B cell (primary cell): ENCODE data around the gene UBE3C.

Experiments used
- CTCF ChIP-seq: fragments of 200-600 bp; IDR thresholded peaks from one replicate; pipeline ENCODE4 v1.8.0; 2022; ENCODE audit warnings: antibody characterized with exemption, mild to moderate bottlenecking
- EZH2 ChIP-seq: IDR thresholded peaks from 2 replicates; pipeline ENCODE4 v1.6.1; 2012; ENCODE audit warnings: borderline replicate concordance, low read depth, mild to moderate bottlenecking, moderate library complexity, low read length; ENCODE audit not compliant: insufficient read depth, poor library complexity, severe bottlenecking

DNA sequence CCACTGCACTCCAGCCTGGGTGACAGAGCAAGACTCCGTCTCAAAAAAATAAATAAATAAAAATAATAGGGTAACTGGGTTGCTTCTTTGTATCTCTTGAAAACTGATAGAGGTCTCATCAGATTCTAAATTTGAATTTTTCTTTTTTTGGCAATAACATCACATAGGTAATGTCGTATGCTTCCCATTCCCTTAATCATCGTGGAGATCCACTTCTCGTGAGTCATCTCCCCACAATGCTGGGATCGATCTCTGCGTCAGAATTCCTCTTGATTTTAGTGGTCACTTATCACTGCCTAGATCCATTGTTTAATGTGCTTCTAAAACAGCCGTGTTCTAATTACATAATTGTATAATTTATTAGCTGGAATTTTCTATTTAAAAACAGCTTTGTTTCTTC, 127.5 kb downstream of the UBE3C start:
- TF ChIP-seq EZH2, result no peak
- TF ChIP-seq CTCF, result no peak
